Measurements from ENCODE around the gene C5. TPM values are rescaled to one million over a fixed set of nuclear protein-coding genes. Genes with fewer than 3 reads are reported as not detected.

C5 gene
- total RNA-seq, 1 donor from 2014 or later = 37.8 TPM

Other genes with a start within 250 kb of the C5 start
- gene PSMD5, start 207.4 kb downstream of the C5 start, total RNA-seq = 38.2 TPM
- gene PHF19, start 173.1 kb downstream of the C5 start, total RNA-seq = 19.0 TPM
- 6.0 TPM for gene TRAF1, start 123.5 kb downstream of the C5 start, total RNA-seq
- 20.3 TPM for gene CNTRL, start 24.7 kb upstream of the C5 start, total RNA-seq
- 104 TPM for gene RAB14, start 151.6 kb upstream of the C5 start, total RNA-seq
- 464 TPM for gene GSN, start 217.9 kb upstream of the C5 start, total RNA-seq

Measured in upper lobe of right lung (tissue), 1 donor.